H54 (cell line): ENCODE results near the gene KCNA4.

Source experiments
- DNase-seq: peaks from one replicate; pipeline ENCODE4 v3.0.0; 2011; ENCODE audit warnings: low spot score, mixed read lengths; ENCODE audit not compliant: insufficient read length
- FAIRE-seq: peaks from 3 replicates; lab custom pipeline; 2011; peaks lifted over from hg19 to GRCh38; lab: Jason Lieb, UNC
- POLR2A ChIP-seq: IDR thresholded peaks from 2 replicates; pipeline ENCODE4 v1.6.1; 2011; ENCODE audit warnings: low read depth, mild to moderate bottlenecking, low read length

KCNA4 gene

DNA sequence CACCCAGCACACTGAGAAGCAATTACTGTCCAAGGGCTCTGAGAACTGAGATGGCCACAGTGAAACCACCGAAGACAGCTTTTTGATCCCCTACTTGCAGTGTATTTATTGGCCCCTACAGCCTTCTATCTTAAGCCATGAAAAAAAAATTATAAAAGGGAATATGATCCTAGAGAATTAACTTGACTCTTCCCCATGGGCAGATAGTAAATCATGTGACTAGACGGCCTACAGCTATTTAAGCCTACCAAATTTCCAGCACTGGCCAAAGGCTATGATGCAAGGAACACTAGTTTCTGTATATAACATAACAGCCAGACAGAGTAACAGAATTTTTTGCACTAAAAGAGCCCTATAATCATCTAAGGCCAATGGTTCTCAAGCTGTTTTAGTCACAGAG, 53.8 kb downstream of the KCNA4 start:
- FAIRE-seq, result no peak
- TF ChIP-seq POLR2A, result no peak
- DNase-seq, result no peak

DNA sequence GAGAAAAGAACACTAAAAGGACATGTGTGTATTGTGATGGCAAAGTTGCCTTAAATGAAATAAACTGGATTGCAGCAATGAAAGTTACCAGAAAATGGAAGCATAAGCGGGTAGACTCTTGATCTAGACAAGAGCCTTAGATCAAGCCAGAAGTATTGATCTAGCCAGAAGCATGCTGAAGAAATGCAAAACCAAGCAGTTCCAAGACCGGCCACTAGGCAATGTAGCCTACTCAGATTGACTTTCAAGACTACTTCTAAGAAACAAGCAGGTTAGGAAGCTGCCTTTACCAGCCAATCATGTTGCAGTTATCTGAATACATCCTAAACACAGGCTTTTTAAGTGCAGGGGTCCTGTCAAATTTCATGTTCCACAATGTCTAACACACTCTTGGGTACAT, 54.6 kb downstream of the KCNA4 start:
- FAIRE-seq (peak; percentile 70), DNase-seq (peak; percentile 3)
- no peak for TF ChIP-seq POLR2A
